ENCODE results near the gene PI4KB. TPM values are rescaled to one million over a fixed set of nuclear protein-coding genes. Genes with fewer than 3 reads are reported as not detected.

The PI4KB gene
- total RNA-seq, 1 donor from 2014 or later, result 26.4 TPM

DNA sequence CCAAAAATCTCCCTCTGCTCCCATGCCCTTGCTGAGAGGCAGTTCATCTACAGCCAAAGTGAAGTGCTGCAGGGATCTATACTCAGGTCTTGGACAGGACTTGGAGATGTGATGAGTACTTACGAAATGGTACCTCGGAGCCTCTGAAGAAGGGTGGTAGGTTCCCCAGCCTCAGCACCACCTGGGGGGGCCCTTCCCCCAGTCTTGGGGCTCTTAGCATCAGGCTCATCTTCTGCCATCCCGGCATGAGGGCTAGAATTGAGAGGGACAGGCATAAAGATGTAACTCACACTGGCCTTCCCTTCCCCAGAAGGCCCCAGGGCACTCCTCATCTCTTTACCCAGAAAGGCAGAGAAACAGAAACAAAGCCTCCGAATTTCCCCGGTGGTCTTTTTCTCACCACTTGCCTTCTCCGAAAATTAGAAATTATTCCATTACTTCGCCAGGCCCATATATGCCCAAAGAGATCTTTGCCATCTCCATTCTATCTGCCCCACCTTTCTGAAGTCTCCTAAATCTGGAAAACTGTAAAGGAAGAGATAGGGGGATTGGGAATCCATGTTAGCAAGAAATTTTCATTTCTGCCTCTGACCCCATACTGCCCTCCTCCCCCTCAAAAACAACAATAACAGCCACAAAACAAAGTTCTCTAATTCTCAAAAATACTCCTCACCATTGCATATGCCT lies 19.0 kb upstream of the PI4KB start:
- no peak for DNase-seq

DNA sequence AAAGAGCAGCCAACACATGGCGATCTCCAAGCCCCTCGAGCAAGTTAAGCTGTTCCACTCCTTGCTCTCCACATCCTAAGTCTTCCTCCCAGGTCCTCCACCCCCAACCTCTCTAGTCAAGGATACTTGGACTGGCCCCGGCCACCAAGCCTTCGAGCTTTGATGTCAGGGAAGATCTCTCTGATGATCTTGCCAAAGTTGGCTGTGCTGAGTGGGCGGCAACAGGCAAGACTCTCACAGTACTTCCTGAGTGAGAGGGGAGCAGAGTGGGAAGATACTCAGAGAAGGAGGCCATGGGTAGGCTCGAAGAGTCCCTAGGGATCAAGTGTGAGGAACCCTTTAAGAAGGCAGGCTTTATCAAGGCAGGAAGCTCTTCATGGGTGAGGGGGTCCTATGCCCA lies 17.1 kb upstream of the PI4KB start:
- DNase-seq, result no peak

DNA sequence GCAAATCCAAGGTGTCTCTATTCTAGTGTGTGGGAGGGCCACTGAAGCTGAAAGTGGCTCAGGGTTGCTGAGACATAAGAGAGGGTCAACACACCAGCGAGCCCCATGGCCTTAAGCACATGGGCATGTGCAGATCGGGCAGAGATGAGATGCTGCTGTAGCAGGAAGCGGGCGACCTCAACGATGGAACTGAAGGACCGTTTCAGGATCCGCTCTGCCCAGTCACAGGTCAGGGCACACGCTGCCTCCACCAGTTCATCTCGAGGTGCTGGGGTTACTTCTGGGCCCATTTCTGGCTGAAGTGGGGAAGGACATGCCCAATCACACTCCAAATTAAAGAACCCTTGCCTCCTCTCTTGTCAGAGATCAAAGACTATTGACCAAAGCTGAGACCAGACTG lies 16.4 kb upstream of the PI4KB start:
- no peak for DNase-seq

DNA sequence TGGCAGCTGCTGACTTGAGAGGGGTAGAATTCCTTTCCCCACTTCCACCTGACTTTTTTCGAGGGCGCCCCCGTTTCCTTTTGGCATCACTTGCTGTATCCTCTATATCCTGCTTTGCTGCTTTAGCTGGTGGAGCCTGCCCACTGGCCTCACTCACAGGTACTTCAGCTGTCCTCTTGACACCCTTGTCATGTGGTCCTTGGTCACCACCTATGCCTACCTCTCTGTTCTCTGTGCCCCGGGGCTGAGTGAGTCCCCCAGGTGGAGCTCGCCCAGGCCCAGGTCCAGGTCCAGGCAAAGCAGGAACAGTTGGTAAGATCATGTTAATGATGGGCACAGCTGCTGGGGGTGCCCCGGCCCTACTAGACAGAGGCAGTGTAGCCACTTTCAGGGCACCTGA lies 15.4 kb upstream of the PI4KB start:
- DNase-seq, result no peak

DNA sequence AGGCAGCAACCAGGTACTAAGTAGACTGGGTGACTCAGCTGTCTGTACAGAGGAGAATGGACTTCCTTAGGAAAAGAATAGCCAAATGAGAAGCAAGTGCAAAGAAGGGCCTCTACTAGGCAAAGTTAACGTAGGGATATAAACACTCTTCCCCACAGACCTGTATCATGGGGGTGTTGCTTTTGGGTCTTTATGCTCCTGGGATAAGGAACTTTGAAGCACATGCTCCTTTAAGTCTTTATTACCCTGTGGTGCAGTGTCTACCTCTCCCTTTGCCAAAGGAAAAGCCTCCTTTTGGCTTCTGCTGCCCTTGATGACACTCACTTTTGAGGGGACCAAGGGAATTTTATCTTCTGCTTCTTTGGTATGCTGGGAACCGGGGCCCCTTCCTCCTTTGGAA lies 14.8 kb upstream of the PI4KB start:
- no peak for DNase-seq

DNA sequence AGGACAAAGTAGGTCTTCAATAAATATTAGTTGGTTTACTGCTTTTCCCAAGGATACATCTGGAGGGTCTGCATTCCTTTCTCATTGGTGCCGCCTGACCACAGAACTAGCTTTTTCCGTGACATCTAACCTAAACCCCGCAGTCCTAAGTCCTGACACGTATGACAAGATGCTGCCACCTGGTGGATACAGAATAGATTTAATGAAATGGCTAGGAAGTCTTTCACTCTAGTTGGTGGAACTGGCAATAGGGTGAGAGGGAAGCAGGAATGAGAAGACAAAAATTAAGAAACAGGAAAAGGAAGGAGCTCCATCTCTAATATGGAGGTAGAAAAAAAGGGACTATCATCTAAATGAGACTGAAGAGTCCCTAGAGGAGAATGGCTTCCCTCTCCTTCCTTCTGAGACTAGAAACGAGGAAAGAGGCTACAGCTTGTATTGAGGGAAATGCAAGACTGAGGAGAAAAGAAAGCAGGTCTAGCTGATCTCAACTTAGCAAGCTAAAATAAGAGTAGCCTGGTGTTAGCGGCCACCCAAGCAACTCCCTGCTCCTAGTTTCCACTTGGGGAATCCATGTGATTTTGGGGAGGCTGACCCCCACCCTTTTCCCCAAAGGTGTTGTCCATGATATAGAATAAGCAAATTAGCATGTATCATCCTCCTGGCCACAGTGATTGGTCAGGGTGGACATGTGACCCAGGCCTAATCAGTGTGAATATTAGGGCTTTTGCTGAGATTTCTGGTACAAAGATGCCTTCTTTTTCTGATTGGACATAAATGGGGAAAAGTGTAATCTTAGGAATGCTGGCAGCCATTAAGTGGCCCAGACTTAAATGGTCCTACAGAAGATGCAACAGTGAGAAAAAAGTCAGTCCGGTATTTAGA lies 13.9 kb upstream of the PI4KB start:
- peak; percentile 6 for DNase-seq

DNA sequence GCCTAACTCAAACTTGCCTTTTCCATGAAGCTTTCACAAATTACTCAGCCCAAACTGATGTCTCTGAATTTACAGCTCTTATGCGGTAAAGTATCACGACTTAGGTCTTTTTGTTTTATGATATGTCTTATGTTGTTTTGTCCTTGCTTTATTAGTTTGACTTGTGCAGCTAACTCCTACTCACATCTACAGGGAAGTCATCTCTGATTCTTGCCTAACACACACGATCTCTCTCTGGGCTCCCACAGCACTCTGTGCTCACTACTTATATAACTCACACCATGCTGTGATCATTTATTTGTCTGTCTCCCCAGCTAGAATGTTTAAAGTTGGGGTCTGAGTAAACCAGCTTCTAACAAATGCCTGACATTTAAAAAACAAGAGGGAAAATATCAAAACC lies 9.3 kb upstream of the PI4KB start:
- DNase-seq, result no peak

DNA sequence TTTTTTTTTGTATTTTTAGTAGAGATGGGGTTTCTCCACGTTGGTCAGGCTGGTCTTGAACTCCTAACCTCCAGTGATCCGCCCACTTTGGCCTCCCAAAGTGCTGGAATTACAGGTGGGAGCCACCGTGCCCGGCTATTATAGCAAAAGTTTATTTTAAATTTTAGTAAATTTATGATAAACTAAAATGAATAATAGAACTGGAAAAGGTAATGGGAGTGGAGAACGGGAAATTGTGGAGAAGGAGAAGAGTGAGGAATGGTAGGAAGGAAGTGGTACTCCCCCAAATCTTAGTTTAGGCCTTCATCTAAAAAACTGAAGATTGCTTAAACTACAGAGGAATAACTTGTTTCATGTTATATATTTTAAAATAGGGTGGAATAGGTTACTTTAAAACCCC lies 7.6 kb upstream of the PI4KB start:
- DNase-seq, result no peak

DNA sequence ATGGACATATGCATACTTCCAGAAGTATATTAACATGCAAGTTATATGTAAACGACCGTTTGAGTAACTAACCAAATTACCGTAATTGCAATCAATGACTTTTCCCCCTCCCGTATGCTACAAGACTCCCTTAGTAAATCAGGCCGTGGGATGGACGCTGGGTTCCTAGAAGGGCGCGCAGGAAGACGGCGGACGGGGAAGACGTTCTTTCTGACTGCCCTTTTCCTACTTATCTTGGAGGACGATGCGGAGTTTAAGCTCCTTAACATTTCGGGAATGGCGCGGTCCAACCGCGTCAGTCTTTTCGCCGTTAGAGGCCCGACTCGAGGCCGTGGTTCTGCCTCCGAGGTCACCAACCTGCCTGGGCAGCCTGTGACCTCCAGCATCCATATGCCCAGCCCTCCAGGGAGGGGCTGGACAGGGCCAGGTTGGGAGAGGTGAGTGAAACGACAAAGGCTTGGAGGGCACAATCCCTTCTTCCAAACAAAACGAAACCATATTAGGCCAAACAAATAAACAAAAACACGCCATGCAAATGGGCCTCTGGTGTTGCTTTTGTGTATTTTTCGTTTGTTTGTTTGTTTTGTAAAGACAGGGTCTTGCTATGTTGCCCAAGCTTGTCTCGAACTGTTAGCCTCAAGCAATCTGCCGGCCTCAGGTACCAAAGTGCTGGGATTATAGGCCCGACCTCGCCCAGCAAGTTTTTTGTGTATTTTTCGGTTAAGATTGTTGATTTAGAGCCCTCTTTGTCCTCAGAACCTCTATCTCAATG lies 873 bp upstream of the PI4KB start:
- DNase-seq, result peak; percentile 55

DNA sequence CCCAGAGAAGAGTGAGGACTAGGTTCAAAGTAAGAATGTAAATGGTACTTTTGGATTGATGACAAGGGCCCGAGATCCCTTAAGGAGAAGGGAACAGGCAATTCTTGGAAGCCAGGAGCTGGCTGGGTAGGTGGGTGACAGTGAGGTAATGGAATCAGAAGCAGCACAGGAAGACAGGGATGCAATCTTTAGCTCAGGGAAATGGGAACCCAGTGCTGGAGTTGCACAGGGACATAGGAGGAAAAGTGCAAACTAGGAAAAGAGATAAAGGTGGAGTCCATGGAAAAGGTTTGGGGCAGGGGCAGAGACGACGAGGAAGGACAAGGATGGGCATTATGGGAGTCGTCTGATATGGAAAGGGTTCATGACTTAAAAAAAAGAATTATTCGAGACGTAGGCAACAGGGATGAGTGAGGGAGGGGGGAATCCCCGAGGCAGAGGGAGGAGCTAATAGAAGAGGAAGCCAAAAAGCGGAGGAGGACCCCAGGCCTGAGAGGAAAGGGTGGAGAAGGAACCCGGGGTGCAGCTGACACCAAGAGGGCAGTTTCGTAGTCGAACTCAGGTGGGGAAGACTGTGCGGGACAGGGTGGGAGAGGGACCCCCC lies 495 bp downstream of the PI4KB start:
- DNase-seq, result no peak

DNA sequence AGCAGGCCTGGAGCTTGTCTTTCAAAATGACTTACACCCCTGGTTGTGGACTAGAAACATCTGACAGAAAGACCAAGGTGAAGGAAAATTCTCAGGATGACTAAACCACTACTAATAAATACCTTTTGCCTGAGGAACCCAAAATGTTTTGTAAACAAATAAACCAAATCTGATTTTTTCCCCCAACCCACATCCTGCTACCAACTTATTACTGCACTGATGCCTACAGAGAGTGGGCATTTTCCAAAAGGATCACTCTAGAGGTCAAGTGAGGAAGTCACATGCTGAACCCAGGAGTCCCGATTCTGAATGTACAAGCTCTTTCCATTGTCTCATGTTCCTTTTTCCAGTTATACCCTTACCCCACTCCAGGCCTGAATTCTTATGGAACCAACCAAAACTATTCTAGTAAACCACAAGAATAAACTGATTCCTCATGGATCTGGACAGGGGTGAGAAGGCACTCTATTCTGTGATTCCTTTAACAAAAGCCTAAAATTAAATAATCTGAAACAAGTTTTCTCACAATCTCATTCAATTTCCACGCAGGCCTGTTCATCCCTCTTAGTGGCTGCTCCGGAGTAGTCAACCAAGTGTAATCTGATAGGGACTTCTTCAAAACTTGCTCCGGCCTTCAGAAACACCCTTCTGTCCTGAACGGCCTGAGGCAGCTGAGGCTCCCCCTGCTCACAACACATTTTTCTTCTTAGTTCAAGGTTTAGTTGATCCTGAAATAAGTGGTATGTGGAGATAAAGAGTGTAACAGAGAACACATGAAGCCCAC lies 1.4 kb downstream of the PI4KB start:
- no peak for DNase-seq

DNA sequence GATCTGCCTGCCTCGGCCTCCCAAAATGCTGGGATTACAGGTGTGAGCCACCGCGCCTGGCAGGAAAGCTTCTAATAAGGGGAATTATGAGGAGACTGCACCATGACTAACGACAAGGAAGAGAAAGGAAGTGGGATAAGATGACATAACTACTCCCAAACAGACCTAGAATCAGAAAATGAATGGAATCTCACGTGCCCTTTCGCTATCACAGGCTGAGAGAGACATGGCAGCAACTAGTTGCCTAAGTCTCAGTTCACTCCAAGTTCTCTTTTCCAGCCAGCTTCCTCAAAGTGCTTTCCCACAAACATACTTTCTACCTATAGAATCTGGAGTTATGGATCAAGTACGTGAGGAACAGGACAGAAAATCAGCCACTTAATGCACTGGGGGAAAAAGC lies 2.0 kb downstream of the PI4KB start:
- DNase-seq, result no peak

DNA sequence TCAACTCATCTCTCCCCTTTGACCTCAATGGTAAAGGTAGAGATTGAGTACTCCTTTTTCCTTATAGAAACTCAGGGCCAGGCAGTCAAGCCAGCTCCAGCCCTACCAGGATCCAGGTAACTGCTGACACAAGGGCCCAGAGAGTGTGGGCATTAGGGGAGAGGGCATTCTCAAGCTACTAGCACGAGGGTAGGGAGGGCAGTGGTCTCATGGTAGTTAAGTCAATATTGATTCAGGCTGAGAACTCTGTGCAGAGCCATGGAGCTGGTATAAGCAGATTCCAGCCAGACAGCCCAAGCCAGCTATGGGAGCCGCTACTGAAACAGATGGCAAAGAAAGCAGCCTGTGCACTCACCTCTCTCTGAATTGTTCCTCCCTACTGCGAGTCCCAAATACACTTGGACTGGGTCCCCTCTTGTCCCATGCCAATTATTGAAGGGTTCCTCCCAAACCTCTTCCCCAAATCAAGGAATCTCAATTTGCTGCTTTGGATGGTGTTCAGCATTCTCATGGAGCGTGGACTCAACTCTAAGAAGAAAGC lies 2.8 kb downstream of the PI4KB start:
- DNase-seq, result no peak

DNA sequence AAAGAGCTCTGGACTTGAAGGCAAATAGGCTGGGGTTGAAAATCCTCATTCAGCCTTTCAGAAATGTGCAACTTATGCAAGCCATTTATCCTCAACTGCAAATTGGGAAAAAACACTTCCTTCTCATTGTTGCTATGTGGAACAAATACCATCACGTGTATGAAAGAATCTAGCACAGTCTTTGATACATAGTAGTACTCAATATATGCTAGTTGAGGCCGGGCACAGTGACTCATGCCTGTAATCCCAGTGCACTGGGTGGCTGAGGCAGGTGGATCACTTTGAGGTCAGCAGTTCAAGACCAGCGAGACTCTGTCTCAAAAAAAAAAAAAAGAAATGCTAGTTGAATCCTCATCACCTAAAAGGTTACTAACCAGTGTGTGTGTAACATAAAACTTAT lies 8.2 kb downstream of the PI4KB start:
- DNase-seq, result no peak

DNA sequence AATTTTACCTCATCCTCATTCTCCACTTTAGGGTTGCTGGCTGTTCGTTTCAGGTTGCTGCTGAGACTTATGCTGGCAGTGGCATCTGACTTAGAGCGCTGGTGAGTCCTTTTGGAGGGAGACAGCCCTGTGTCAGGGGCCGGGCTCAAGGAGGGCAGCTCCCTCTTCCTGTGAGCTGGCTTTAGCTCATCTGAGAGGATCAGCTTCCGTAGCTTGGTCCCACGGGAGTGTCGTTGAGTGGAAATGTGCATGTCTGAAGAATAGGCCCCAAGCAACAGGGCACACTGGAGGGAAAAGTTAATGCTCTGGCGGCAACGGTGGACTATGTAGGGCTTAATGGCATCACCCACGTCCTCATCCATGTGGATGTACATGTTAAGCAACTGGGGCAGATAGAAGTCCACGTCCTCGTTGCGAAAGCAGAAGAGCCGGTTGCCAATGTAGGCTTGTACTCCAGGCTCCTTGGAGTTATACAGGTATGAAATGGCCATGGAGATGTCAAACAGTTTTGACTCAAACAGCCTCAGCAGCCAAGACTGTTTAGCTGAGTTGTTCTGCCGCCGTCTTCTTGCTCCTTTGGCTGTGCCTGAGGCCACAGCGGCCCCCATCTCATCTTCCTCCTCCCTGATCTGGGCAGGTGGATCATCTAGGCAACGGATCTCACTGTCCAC lies 11.5 kb downstream of the PI4KB start:
- no peak for DNase-seq

DNA sequence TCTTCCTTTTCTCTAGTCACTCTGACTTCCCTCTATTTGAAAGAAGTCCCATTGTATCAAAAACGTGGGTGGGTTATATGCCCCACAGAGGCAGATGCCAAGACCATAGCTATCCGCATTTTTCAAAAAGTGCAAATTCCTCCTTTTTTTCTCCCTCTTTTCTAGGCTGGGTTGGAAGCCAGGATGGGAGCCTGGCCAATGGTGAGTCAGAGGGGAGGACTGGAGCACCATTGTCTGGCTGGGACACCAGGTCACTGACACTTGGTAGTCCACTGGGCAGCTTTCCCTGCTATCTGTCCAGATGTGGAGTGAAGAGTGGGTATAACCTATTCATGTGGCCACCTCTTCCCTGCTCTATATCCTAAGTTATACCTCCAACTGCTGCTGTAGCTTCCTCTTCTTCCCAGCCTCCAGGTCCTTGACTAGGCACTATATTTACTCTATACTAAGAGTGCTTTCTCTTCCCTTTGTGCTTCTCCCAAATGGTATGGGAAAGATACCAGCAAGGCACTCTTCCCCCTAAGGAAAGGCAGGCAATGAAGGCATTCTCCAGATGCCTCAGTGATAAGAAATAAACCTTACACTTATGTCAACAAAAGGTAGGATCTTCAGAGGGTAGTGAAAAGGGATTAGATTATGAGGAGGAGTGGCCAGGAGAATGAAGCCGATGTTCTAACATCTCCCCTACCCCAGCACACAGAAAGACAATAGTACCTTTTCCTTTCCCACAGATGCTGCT lies 12.9 kb downstream of the PI4KB start:
- DNase-seq, result peak; percentile 87

DNA sequence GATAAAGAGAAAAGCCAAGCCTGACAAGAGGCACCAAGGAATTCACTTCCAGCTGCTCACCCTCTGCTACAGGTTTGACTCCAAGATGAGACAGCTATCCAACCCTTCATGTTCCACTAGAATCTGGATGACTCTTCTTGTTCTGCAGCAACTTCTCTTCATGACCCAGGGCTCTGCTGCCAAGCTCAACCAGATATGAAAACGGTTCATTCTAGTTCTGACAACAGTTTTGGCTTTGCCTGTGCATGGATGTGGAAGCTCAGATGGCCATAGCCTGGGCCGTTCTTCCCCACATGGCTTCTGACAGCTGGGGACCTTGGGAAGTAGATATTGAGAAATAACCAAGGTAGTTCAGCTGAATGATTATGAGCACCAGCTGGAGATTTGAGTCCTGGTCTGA lies 13.7 kb downstream of the PI4KB start:
- no peak for DNase-seq

DNA sequence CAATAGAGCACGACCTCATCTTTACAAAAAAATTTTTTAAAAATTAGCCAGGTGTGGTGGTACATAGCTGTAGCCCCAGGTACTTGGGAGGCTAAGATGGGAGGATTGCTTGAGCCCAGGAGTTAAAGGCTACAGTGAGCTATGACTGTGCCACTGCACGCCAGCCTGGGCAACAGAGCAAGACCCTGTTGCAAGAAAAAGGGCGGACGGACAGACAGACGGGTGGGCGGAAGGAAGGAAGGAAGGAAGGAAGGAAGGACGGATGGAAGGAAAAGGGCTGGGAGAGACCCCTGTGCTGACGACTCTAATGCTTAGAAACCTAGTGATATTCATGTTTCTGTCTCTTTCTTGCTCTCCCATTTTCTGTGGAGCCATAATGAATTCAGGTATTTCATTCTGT lies 14.4 kb downstream of the PI4KB start:
- DNase-seq, result no peak

DNA sequence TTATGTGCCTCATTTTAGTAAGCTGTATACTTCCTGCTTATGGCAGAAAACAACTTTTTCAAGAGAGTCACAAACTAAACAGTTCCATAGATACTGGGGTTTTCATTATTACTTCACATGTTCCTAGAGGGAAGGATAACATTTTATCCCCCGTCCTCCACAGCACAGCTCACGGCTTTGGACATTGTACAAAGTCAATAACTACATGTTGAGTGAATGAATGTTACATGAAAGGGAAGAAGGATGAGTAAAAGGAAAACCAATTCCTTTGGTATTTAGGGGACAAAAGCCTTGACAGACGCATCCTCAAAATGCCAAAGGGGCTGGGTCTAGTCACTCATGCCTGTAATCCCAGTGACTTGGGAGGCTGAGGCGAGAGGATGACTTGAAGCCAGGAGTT lies 14.8 kb downstream of the PI4KB start:
- DNase-seq, result no peak

DNA sequence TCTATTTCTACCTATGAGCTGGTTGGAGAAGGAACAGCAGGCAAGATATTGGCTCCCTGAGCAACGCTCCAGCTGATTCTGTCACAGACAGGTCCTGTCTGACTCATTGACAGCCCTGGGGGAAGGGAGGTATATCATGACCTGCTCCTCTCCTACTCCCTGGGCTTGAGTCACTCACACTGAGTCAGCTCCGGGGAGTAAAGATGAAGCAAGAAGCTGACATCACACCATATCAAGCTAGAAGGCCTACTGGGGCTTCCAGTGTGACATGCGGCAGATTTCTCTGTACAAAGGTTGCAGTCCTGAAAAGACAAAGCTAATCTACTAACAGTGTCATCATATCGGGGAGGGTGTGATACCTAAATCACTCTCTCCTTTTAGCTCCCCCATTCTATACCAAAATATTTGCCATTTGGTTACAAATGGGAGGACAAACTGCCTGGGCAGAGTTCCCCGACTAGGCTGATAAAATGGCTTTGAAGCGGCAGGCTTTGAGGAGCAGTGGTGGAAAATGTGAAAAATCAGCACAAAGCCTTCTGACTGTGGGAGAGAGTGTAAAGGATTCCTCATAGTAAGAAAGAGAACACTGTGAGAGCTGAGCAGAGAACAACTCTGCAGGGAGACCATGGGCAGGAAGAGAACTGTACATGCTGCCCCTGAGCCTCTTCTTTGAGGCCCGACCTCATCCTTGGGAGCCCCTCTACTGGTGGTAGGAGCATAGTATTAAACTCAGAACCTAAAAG lies 15.5 kb downstream of the PI4KB start:
- DNase-seq, result peak; percentile 74
